Endometrial microvascular endothelial cells (primary cell): ENCODE results near the gene GREB1. TPM values are rescaled to one million over a fixed set of nuclear protein-coding genes. Genes with fewer than 3 reads are reported as not detected.

ENCODE experiments used
- in situ Hi-C: cut with HindIII; loops from 2 replicates; pipeline ENCODE4 v1.10.0; 2017; ENCODE audit warnings: low sequenced_read_pairs, low pct_unique_long_range_greater_than_20kb; ENCODE audit errors: inconsistent ontology term
- total RNA-seq: library from RNA; depleted of rRNA; stranded (reverse); fragments of >200 nt; gene quantifications from one replicate; pipeline ENCODE4 v1.2.3, GENCODE V29; 2015; ENCODE audit errors: inconsistent ontology term

The GREB1 gene
- total RNA-seq, 1 donor from 2014 or later, result not detected

GRCh38 chr2:11573418-11574175 is 39.8 kb downstream of the GREB1 start:
- in situ Hi-C loops, result no loop called here

- in situ Hi-C loops, result no loop called here
These were observed 40.6 kb downstream of the GREB1 start for GRCh38 chr2:11574176-11575046.

GRCh38 chr2:11576398-11576797 is 42.6 kb downstream of the GREB1 start:
- in situ Hi-C loops, result no loop called here

- in situ Hi-C loops, result no loop called here
These were observed 43.4 kb downstream of the GREB1 start for GRCh38 chr2:11577101-11577883.

- in situ Hi-C loops, result no loop called here
These were observed 44.5 kb downstream of the GREB1 start for GRCh38 chr2:11578081-11578948.

- in situ Hi-C loops, result no loop called here
These were observed 45.3 kb downstream of the GREB1 start for GRCh38 chr2:11578986-11579774.

- in situ Hi-C loops, result no loop called here
These were observed 46.2 kb downstream of the GREB1 start for GRCh38 chr2:11579867-11580659.

- in situ Hi-C loops, result no loop called here
These were observed 46.9 kb downstream of the GREB1 start for GRCh38 chr2:11580697-11581096.

GRCh38 chr2:11581124-11581796 is 47.4 kb downstream of the GREB1 start:
- in situ Hi-C loops, result no loop called here

GRCh38 chr2:11581797-11582611 is 48.2 kb downstream of the GREB1 start:
- in situ Hi-C loops, result no loop called here

GRCh38 chr2:11582612-11582861 is 48.7 kb downstream of the GREB1 start:
- in situ Hi-C loops, result no loop called here

GRCh38 chr2:11582862-11583752 is 49.3 kb downstream of the GREB1 start:
- in situ Hi-C loops, result no loop called here

GRCh38 chr2:11583840-11584524 is 50.1 kb downstream of the GREB1 start:
- in situ Hi-C loops, result no loop called here

GRCh38 chr2:11584525-11585056 is 50.7 kb downstream of the GREB1 start:
- in situ Hi-C loops, result no loop called here
